Hypothalamus (tissue), 51 donors: ENCODE data around the gene KCNQ2.
A peak's percentile ranks its signal among the peaks of the same experiment; 100 is the strongest.

Source experiments
- DNase-seq, 51 donors: peaks; one replicate each; lab custom pipeline; 2025; lab: John Stamatoyannopoulos, UW

Gene KCNQ2

DNA sequence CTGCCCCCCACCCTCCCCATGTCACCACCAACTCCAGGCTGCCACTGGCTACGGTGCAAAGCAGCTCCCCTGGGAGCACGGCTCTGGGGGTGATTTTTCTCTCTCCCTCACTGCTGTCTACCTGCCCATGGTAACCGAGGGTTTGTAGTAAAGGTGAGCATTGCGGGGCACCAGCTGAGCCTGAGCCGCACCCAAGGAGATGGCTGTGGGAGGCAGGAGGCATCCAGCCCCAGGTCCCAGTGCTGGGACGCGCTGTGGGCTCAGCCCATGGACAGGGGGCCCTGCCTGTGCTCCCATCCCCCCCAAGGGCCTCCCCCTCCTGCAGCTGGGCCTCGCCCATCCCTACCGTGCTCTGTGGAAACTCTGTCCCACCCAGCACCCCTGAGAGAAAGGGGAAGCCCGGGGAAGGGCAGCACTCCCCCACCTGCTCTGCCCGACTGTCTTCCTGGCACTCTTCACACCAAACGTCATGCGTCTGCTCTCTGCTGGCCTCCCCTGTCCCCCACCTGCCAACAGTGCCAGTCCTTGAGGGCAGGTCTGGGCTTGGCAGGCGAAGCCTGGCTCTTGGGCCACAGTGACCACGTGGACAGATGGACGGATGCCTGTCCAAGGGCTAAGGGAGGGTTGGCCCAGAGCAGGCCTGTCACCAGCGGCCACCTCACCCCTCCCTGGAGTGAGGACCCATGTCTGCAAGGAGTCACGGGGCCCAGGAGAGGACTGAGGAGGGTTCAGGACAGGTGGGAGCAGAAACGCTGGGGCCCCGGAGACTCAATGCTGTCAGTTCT lies 107.5 kb downstream of the KCNQ2 start:
- DNase-seq = peak in 1 of 51 donors; percentile 24

DNA sequence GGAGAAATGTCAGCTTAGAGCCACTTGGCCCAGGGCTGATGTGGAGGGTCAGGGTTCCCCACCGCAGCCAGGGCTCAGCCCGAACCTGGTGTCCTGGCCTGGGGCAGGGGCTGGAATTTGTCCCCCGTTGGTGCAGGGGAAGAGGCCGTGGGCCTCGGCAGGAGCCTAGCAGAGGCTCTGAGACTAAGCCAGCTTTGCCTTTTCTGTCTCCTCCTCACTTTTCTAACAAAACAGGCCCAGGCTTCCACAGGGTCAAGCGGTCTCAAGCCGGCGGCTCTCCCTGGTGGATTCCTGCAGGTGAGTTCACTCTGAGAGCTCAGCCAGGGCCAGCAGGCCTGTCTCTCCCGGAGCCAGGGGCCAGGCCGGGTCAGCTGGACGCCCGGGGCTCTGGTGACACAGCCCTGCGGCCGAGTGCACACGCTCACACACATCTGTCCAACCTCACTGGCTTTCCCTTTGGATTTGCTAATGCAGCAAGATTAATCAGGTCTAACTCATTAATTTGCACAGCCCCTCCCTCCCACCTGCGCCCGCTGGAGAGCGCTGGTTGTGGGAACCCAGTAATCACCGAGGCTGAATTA lies 108.4 kb downstream of the KCNQ2 start:
- no peak for DNase-seq

DNA sequence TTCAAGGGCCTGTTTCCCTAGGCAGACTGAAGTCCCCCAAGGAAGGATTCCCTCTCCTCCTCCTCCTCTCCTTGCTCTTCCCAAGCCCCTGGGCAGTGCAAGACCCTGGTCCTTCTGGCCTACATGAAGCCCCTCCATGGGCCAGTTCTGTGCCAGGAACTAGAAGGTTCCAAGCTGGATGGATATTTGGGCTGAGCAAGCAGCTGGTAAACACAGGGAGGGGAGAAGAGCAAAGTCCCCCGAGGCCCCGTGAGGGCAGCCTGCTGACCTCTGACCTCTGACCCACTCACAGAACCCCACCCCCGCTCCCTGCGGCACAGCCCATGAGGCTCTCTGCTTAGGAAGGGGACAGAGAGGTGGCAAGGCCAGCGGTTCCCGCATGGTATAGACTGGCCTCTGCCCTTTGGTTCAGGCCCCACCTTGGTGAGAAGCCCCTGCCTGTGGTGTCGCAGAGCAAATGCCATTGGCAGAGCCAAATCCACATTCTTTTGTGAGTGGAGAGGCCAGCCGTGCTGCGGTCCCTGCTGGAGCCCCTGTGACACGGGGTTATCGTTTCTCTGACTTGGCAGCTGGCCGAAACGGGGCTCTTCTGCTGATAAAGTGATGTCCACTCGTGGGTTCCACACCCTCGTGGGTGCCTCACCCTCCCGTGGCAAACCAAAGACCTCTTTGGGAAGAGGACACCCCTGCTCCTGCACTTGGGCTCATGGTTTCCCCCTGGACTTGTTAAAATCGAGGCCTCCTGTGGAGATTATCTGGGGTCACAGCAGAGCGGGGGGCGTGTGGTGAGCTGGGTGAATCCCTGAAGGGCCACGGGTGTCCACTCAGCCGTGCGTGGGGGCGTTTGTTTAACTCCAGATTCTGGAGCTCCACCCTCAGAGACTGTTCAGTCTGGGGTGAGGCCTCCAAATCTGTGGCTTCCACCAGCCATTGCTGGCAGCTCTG lies 109.2 kb downstream of the KCNQ2 start:
- DNase-seq = no peak

DNA sequence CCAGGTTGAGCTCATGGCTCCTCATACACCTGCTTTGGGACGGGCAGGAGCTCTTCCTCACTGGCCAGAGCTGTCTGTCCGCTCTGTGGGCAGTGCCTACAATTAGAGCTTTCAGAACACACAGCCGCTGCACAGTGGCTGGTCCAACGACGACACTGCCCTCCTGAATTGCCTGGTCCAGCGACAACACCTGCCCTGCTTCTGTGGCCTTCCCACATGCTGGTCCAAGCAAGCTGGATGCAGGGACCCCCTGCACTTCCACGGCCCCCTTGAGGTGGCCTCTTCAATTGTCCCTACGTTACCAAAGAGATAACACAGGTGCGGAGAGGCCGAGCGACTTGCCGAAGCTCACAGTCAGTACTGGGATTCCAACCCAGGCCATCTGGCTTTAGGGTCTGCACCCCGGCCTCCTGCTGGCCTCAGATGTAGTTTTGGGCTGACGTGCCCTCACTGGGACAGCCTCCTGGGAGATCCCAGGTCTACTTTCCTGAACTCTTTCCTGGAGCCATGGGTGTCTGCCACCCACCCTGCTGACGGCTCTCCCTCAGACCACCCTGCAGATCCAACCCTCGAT lies 109.9 kb downstream of the KCNQ2 start:
- no peak for DNase-seq

DNA sequence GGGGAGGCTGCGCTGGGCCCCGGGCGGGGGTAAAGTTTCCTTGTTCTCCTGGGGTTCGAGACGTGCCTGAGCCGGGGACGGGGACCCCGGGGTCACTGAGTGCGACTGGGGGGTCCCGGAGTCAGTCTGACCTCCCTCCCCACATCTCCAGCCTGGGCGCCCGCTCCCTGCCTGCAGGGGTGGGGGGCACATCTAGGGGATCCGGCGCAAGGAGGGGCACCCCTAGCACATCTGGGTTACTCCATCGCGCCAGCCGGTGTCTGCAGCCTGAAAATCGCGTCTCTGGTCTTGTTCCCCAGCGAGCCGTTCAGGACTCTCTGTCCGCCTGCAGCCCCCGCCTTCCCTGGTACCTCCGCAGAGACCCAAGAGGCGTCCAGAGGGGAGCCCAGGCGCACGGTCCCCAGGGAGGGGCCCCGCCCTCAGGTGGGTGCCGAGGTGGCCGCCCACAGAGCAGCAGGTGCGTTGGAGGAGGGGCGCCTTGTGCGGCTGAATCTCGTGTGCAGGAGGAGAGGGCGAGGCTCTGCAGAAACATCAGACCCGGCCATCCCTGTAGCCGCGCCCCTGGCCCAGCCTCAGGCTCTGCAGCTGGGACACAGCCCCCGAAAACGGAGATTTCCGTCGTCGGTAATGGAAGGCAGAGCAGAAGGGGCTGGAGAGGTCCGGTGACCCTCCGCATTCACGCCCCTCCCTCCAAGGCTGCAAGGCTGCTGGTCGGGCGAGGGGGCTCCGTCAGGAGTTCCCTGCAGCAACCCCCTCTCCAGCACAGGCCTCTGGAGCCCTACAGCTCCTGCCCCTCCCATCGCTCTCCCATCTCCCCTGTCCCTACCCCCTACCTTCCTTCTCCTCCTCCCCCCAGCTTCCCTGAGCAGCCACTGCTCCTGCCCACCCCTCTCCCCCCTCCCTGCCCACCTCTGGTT lies 110.7 kb downstream of the KCNQ2 start:
- no peak for DNase-seq

DNA sequence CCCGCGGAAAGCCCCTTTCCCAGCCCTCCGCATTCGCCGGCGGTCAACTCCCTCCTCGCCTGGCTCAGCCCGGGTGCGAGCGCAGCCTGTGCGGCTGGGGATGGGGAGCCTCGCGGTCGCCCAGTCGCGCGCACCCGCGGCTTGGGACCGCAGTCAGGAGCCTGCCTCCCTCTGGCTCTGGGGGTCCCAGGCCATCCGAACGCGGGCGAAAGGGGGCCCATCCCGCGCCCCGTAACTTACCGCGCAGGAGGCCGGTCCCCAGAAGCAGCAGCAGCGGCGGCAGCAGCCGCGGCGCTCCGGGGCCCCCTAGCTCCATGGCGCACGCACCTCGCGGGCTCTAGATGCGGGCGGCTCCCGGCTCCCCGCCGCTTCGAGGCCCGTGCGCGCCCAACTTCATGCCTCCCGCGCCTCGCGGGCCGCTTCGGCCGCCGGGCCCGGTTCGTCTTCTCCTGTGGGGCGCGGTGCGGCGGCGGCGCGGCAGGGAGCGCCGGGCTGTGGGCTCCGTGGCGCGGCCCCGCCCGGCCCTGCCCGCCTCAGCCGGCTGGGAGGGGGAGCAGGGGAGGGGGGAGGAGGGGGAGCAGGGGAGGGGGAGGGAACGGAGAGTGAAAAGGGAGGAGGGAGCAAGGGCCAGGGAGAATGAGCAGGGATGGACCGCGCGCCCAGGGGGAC lies 111.5 kb downstream of the KCNQ2 start, which contains the start of gene CHRNA4:
Gene CHRNA4 (minus strand): TSS at position 500 of the 669 bp plus-strand sequence. CDS start 184 bp downstream, at position 316.
- peak in 7 of 51 donors; percentile 18 to 50 (median 30) for DNase-seq

DNA sequence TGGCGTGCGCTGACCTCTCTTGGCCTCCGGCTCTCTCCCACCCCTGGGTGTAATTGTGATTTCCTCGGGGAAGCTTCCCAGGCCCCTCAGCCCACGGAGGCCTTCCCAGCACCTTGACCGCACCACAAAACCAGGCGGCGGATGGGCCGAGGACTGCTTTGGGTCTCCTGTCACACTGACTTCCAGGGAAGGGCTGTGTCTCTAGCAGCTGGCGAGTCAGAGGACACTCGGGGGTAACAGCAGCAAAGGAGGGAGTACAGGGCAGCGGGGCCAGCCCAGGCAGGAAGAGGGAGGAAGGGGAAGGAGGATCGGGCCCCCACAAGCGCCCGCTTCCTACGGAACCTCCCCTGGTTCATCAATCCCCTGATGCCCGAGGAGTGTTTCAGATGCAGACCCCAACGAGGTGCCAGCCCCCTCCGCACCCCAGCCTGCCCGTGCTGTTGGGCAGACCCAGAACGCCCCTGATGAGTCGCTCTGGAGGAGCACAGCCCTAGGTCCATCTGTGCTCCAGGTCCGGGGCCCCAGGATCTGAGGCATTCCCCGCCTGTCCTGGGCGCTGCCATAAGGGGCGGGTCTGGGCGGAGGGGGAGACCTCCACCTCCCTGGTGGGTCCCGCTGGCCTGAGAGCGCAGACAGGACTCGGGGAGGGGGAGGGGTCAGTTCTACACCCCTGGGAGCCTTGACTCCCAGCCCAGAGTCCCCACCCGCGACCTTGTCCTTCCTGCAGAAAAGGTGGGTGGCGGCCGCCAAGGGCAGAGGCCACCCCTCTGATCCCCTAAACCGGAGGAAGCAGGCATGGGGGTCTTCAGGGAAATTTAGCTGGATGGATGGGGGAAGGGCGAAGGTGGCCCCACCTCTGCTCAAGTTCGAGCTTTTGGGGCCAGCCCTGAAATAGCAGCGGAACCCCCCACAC lies 112.3 kb downstream of the KCNQ2 start:
- no peak for DNase-seq

DNA sequence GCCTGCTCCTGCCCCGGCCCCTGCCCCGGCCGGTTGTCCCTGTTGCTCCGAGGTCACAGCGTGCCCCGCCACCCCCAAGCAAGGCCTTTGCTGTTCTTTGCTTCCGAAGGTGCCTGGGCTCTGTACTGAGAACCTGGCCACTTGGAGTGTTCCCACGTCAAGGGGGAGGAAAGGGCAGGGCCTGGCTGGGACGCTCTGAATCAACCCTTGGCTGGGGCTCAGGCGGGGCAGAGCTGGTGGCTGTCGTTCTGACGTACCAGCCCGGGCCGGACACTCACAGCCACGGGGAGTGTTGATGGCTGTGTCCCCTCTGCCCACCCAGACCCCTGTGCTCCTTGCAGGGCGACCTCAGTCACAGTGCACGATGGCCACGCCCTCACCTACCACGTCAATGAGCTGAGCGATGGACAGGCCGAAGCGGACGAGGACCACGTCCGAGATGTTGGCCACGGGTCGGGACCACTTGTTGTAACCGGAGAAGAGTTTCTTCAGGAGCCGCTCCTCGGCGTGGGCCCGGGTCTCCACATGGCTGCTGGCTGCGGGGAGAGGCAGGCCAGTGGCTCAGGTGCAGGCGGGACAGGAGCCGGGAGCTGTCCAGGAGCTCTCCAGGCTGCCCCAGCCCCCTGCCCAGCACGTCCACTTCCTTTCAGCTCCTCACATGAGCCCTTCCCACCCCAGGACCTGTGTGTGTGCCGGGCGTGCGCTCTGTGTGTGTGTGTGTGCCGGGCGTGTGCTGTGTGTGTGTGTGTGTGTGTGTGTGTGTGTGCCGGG lies 113.1 kb downstream of the KCNQ2 start:
- DNase-seq = no peak

DNA sequence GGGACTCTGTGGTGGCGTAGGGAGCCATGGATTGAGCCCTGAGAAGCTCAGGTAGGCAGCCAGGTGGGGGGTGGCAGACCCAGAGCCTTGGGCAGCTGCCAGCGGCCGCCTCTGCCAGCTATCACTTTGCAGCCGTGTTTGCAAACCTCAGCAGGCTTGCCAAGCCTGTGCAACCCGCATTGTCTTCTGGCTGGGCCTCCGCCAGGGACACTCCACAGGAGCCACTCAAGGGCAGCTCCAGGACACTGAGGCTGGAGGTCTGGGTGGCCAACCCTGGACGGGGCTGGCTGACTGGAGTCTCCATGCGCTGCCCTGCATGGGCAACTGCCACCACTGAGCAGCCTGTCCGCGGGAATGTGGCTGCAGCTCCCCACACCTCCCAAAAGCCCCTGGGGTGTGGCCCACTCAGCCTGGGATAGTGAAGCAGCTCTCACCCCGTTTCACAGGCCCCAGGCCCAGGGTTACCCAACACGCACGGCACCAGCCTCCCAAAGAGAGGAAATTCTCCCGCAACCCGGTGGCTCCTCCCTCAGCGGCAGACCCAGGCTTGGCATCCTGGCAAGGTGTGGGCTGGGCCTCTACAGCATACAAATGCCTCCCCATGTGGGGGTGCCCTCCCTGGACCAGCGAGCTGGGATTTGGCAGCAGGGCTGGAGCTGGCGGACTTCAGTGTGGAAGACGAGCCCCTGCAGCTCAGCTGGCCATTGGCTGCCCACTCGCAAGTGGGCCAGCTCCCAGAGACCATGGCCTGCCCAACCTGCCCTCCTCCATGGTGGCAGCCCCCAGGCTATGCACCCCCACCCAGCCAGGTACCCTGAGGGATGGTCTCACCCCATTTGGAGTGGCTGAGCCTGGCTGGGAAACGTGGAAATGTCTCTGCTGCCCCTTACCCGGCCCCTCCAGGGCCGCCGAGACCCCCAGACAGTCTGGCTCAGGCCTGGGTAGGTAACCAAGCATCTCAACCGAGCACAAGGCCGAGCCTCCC lies 114.2 kb downstream of the KCNQ2 start:
- DNase-seq = peak in 6 of 51 donors; percentile 5 to 36 (median 26)

DNA sequence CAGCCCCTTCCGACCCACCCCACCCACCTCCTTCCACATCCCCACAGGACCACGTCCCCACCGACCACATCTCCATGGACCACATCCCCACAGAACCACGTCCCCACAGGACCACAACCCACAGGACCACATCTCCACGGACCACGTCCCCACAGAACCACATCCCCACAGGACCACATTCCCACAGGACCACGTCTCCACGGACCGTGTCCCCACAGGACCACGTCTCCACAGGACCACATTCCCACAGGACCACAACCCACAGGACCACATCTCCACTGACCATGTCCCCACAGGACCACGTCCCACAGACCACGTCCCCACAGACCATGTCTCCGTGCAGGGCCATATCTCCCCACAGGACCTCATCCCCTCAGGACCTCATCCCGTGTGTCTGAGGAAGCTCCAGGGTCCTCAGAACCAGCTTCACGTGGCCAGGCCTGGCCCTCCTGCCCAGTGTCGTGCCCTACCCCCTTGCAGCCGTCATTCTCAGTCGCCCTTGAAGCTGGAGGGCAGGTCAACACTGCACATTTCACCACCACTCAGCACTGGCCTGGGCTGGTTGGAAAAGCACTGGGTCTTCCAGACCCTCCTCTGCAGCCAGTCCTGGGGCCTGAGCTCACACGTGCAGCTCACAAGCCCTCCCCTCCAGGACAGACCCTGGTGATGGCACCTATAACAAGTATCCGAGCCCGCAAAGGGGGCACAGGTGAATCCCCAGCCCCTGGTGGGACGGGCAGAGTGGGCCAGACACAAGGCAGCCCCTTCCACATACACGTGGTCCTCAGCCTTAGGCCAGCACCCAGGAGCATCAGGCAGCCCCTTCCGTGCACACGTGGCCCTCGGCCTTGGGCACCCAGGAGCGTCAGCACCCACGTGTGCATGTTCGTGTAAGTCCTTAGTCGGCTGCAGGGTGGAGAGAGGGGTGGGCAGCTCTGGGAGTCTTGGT lies 115.2 kb downstream of the KCNQ2 start:
- no peak for DNase-seq

DNA sequence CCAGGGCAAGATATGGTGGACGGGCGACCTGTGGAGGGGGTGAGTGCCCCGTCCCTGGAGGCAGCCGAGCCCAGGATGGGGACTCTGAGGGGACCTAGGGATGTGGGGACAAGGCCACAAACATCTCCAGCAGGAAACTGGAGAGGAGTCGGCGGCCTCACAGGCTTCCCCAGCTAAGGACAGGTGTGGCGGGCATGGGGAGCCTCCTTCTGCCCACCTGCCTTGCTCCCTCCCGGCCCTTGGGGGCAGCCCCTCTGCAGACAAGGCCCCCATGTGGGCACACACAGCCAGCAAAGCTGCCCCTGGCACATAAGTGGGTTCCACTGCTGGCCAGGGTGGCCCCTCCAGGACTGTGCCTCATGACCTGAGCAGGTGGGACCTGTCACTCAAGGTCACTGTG lies 115.9 kb downstream of the KCNQ2 start:
- DNase-seq = no peak

DNA sequence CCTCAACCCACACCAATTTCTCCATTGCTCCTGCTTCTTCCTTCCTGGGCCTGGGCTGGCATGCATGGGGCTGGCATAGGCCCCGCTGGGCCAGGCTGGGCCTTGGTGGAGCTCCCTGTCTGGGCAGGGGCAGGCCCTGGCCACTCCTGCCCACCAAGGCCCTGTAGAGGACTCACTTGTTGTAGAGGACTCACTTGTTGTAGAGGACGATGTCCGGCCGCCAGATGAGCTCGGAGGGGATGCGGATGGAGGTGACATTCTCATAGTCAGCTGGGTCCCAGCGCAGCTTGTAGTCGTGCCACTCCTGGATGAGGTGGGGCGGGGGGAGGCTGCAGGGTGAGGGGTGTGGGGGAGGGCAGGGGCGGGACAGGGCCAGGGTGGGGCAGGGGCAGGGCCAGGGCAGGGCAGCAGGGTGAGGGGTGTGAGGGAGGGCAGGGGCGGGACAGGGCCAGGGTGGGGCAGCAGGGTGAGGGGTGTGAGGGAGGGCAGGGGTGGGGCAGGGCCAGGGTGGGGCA lies 116.6 kb downstream of the KCNQ2 start:
- no peak for DNase-seq

DNA sequence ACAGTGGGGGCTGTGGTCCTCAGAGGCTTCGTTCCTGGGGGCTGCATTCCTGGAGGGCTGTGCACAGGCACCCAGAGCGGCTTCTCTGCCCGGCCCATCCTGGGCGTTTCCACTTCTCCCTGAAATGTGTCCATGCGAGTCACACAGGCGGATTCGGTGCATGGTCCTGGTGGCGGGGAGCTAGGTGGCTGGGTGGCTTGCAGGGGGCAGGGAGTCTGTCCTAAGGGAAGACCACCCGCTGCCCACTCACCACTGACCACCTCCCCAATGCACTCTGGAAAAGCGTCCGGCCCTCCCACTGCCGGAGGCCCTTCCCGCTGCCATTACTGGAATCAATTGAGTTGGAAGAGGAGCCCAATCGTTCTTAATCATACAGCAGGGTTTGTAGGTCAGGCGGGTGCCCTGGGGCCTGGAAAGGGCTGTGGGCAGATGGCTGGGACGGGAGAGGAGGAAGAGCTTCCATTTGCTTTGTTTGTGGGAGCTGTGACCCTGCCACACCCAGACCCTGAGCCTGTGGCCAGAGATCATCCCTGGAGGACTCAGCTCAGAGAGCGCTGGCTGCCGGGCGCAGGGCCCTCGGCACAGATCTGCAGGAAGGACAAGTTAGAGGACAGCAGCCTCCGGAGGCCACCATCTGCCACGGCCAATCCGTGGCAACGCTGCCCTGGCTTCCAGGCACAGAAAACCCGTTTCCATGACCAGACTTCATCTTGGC lies 117.7 kb downstream of the KCNQ2 start:
- no peak for DNase-seq

DNA sequence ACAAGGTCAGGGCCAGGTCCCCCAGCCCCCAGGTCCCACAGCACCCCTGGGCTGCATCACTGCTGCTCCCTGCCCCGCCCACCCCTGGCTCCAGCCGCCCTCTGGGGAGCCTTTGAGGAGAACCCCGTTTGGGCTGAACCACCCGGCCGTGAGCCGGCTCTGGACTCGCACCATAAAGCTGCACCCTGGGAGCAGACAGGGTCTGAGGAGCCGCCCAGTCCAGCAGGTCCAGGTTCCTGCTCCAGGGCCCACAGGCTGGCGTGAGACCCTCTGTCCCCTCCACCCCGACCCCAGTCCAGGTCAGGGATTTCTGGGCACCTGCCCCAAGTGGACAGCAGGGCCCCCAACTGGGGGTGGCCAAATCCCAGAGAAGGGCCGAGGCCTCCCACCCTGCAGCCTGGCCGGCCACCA lies 119.6 kb downstream of the KCNQ2 start:
- no peak for DNase-seq
